Sigmoid colon (tissue), 4 donors: ENCODE measurements around the gene MOGAT3.

Experiments used
- EP300 ChIP-seq, 4 donors: sonication (generic); formaldehyde crosslinking; IDR thresholded peaks; one replicate each; pipeline ENCODE4 v1.6.1; 2017; ENCODE audit warnings: antibody characterized with exemption in 4 of 4
- POLR2A ChIP-seq, 2 donors: fragments of 450-650 bp; IDR thresholded peaks; one replicate each; pipeline ENCODE4 v1.6.1; 2016; ENCODE audit warnings: antibody characterized with exemption in 2 of 2, mild to moderate bottlenecking in 2 of 2, moderate library complexity in 2 of 2
- POLR2AphosphoS5 ChIP-seq, 4 donors: sonication (generic); formaldehyde crosslinking; IDR thresholded peaks; one replicate each; pipeline ENCODE4 v1.6.1; 2017; ENCODE audit warnings: antibody characterized with exemption in 4 of 4
- TF ChIP-seq, protein P1 (sequence below), 4 experiments: fragments of 450-650 bp in 3 of 4; fragments of 200-600 bp in 1 of 4; IDR thresholded peaks; one replicate each; pipeline ENCODE4 v1.5.1; 2016 to 2019; ENCODE audit warnings: antibody characterized with exemption in 4 of 4, mild to moderate bottlenecking in 3 of 4, moderate library complexity in 2 of 4

GRCh38 chr7:101189109-101189508, 11.7 kb downstream of the MOGAT3 start:
- TF ChIP-seq, protein P1, sequence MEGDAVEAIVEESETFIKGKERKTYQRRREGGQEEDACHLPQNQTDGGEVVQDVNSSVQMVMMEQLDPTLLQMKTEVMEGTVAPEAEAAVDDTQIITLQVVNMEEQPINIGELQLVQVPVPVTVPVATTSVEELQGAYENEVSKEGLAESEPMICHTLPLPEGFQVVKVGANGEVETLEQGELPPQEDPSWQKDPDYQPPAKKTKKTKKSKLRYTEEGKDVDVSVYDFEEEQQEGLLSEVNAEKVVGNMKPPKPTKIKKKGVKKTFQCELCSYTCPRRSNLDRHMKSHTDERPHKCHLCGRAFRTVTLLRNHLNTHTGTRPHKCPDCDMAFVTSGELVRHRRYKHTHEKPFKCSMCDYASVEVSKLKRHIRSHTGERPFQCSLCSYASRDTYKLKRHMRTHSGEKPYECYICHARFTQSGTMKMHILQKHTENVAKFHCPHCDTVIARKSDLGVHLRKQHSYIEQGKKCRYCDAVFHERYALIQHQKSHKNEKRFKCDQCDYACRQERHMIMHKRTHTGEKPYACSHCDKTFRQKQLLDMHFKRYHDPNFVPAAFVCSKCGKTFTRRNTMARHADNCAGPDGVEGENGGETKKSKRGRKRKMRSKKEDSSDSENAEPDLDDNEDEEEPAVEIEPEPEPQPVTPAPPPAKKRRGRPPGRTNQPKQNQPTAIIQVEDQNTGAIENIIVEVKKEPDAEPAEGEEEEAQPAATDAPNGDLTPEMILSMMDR (IDR thresholded peaks at IDR 0.05) = no peak
- no peak for TF ChIP-seq EP300 (IDR thresholded peaks at IDR 0.05)
- TF ChIP-seq POLR2A (IDR thresholded peaks at IDR 0.05) = no peak
- TF ChIP-seq POLR2AphosphoS5 (IDR thresholded peaks at IDR 0.05) = no peak
